Measurements from ENCODE around the gene PGBD1.

The PGBD1 gene

GRCh38 chr6:28335564-28336283 lies 54.4 kb downstream of the PGBD1 start, which contains the start of gene ZSCAN31:
Gene ZSCAN31 (minus strand): TSS chr6:28336148. CDS start chr6:28329683, 6,465 bp downstream.
- DNase-seq, result peak; percentile 90

DNA sequence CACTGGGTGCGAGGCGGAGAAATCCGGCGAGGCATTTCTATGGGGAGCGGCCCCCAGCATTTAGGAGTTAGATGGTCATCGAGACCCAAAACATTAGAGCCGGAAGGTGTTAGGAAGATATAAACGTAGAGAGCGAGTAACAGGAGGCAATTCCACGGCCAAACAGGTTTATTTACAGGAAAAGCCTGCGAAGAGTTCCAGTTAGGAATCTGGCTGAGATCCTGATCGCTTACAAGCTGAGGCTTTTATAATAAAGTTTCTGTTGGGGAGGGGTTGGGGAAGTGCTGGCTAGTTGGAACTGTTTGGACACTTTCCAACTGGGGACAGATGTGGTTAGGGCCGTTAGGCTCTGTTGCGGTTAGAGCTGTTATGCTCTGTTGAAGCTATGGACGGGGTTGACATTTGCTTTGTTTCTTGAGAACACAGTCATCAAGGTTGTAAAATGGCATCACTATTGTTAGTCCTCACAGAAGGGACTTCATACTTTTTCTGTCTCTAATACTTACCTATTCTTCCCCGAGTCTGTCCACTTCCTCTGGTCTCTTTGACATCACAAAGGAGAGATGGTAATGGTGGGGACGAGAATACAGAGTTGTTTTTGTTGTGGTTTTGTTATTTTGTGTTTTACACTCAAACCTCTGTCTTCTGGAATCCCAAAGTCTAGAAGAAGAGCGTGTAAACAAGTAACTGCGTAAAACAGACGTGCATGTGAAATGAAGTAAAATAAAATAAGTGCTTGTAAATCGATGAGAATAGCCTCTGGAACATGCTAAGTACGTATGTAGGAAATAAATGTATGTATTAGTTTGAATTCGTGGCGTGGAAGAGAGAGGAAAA lies 55.1 kb downstream of the PGBD1 start:
- peak; percentile 57 for DNase-seq

- DNase-seq, result no peak
Observed at GRCh38 chr6:28337121-28337520, 55.7 kb downstream of the PGBD1 start.

DNA sequence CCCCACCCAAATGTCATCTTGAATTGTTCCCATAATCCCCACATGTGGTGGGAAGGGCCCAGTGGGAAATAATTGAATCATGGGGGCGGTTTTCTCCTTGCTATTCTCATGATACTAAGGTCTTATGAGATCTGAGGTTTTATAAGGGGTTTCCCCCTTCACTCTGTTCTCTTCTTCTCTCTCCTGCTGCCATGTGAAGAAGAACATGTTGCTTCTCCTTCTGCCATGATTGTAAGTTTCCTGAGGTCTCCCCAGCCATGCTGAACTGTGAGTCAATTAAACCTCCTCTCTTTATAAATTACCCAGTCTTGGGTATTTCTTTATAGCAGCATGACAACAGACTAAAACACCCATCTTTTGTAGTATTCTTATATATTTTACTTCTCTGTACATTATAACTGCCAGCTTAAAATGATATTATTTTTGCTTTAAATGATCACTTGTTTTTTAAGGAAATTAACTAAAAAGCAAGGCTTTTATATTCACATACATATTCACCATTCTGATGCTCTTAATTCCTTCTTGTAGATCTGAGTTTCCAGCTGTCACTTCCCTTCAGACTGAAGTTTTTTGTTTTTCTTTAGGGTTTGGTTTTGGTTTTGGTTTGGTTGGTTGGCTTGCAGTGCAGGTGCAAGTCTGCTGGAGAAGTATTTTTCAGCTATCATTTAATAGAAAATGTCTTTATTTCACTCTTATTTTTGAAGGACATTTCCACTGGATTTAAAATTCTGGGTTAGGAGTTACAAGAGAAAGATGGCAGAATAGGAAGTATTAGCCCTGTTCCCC lies 59.1 kb downstream of the PGBD1 start:
- DNase-seq, result no peak

DNA sequence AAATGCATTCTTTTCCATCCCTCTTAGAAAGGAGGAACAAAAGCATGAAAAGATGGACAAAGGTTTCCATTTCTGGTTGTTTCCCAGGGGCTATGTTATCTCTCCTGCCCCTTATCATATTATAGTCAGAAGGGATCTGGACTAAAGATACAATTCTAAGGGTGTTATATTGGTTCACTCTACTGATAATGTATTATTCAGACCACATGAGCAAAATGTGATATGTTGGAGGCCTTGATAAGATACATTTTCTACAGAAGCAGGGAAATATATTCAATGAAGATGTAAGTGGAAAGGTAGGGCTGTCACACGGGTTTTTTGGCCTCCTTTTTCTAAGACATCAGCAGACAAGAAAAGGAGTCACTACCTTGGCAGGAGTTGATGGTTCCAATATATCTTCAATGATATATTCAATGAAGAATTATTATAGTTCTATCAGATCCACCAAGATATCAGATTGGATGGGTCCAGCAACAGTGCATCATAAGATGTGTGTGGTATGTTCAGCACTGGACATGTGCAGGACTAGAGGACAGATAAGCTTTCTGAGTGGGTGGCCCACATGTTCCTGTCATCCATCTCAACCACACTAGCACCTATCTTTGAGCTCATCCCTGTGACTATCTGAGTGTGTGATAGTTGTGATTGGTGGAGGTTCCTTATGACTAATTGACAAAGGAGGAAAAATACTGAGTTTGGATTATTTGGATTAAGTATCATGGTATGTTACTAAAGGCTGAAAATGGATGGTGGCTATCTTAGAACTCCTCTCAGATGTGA lies 62.7 kb downstream of the PGBD1 start:
- DNase-seq, result no peak

GRCh38 chr6:28345201-28345600 lies 63.8 kb downstream of the PGBD1 start:
- no peak for DNase-seq

DNA sequence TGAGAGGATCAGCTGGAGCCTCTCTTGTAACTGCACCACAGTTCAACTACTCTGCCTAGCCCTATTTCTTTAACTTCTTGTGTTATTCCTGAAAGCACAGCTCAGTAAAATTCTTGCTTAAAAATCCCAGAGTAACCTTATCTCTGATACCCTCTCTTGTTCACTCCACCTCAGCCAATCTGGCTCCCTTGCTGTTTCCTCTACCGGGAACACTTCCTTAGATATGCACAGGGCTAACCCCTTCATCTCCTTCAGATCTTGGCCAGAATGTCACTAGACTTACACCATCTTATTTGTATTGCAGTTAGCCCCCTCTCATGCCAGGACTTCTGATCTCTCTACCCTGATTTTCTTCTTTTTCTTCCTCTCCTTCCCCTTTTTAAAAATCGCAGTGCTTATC lies 65.7 kb downstream of the PGBD1 start:
- DNase-seq, result no peak

DNA sequence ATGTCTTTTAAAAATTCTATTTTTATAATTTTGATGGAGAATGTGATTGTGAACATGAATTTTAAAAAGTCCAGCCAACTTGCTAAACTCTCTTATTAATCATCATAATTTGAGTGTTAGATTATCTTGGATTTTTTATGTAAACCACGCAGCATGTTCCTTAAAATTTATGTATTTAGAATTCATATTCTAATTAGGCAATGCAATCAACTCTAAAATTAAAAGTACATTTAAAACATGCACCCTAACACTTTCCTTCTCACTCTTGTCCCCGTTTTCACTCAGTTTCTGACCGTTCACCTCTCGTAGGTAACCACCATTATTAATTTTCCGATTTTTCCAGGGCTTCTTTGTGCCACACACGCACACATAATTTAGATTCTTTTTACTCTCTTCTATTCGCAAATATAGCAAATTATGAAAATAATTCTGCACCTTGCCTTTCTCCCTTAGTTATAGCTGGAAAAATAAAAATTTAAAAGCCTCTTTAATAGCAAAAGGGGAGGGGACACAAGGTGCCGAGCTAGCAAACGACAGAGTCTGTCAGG lies 68.0 kb downstream of the PGBD1 start:
- DNase-seq, result no peak

- peak; percentile 88 for DNase-seq
Observed at GRCh38 chr6:28349892-28350737, 68.7 kb downstream of the PGBD1 start, which contains the start of gene ZKSCAN3. Gene ZKSCAN3 (plus strand): TSS chr6:28349947. CDS start chr6:28359587, 9,640 bp downstream.

DNA sequence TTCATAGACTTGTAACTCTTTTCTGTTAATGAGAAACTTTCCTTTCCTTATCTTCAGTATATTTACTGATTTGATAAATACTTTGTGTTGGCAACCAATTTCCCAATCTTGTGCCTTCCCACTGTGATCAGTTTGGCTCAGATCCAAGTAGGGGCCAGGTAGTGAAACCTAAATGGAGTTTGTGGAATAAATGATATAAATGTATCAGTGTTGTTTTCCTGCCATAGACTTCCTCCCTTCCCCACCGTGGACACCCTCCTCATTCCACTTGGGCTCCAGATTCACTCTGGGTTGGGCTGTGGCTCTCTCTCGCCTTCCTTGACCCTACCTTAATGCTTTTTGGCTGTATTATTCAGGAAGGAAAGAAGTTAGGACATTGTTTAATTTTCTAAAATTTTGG lies 69.7 kb downstream of the PGBD1 start:
- DNase-seq, result no peak

GRCh38 chr6:28351493-28351925 lies 70.1 kb downstream of the PGBD1 start:
- DNase-seq, result no peak

Data from CD4-positive, alpha-beta T cell treated with Interleukin-4 for 4 hours (primary cell).